Lower lobe of right lung (tissue), 2 donors: Measurements from ENCODE around the gene FCER1G. TPM values are rescaled to one million over a fixed set of nuclear protein-coding genes. Genes with fewer than 3 reads are reported as not detected.

Experiments used
- ATAC-seq, 2 donors: fragments of 200-7000 bp; cut with Tn5 transposase; one replicate each; pipeline ENCODE4 v1.9.1; 2020 to 2022; ENCODE audit warnings: mild to moderate bottlenecking in 2 of 2, moderate library complexity in 2 of 2
- DNase-seq: peaks from one replicate; pipeline ENCODE4 v3.0.0-alpha.2; 2020
- H3K27ac ChIP-seq: fragments of 200-600 bp; one replicate; pipeline ENCODE4 v1.8.0; 2022
- H3K27me3 ChIP-seq: fragments of 200-600 bp; one replicate; pipeline ENCODE4 v1.8.0; 2022; ENCODE audit warnings: low read depth
- H3K36me3 ChIP-seq: fragments of 200-600 bp; one replicate; pipeline ENCODE4 v1.8.0; 2022; ENCODE audit warnings: mild to moderate bottlenecking
- H3K4me1 ChIP-seq: fragments of 200-600 bp; one replicate; pipeline ENCODE4 v1.8.0; 2022
- H3K4me3 ChIP-seq: fragments of 200-600 bp; one replicate; pipeline ENCODE4 v1.8.0; 2022; ENCODE audit warnings: mild to moderate bottlenecking
- H3K9me3 ChIP-seq: fragments of 200-600 bp; one replicate; pipeline ENCODE4 v1.8.0; 2022
- CTCF ChIP-seq: fragments of 200-600 bp; IDR thresholded peaks from one replicate; pipeline ENCODE4 v1.8.0; 2022; ENCODE audit warnings: antibody characterized with exemption, mild to moderate bottlenecking
- intact Hi-C: fragments of 100-400 bp; cut with DNase I; formaldehyde crosslinking; loops from one replicate; pipeline ENCODE4 v1.11.0; 2022
- total RNA-seq: library from RNA; stranded (reverse); fragmentation: NEBNext Ultra II Directional; extraction: Animal tissue kit (Norgen Biotek cat#: 25700); gene quantifications from one replicate; pipeline ENCODE4 v1.2.1, GENCODE V29; 2021
- donor health status: DM: no; HTN: yes; CAD: no; lungs with severe emphysema.

Gene FCER1G
- total RNA-seq, 1 donor from 2014 or later = 283 TPM

GRCh38 chr1:161216945-161217712 lies 2.0 kb downstream of the FCER1G start:
- intact Hi-C loops = no loop called here
- TF ChIP-seq CTCF = no peak
- no peaks in the 10 kb centered on the region for H3K4me1 ChIP-seq
- H3K36me3 ChIP-seq = peaks cover 28% of the 10 kb centered on the region
- ATAC-seq (peak; percentile 79 to 86), DNase-seq (peak; percentile 10)
- H3K4me3 ChIP-seq = peak overlapping the region; percentile 52
- H3K27ac ChIP-seq = peak overlapping the region; percentile 85
- H3K27me3 ChIP-seq = no peaks in the 10 kb centered on the region
- H3K9me3 ChIP-seq = no peaks in the 10 kb centered on the region

GRCh38 chr1:161217831-161218230 lies 2.7 kb downstream of the FCER1G start:
- intact Hi-C loops = no loop called here
- TF ChIP-seq CTCF = no peak
- Histone ChIP-seq H3K36me3 (peaks cover 21% of the 10 kb centered on the region), H3K4me3 (peak overlapping the region; percentile 52), H3K27me3 (no peaks in the 10 kb centered on the region), H3K9me3 (no peaks in the 10 kb centered on the region), H3K27ac (peak overlapping the region; percentile 85), H3K4me1 (no peaks in the 10 kb centered on the region)
- DNase-seq (no peak), ATAC-seq (no peak)

GRCh38 chr1:161218301-161219077 lies 3.4 kb downstream of the FCER1G start:
- Histone ChIP-seq H3K4me3 (peak overlapping the region; percentile 52), H3K4me1 (no peaks in the 10 kb centered on the region), H3K36me3 (peaks cover 14% of the 10 kb centered on the region), H3K27ac (peak overlapping the region; percentile 85), H3K27me3 (no peaks in the 10 kb centered on the region), H3K9me3 (no peaks in the 10 kb centered on the region)
- DNase-seq (no peak), ATAC-seq (no peak)
- intact Hi-C loops = no loop called here
- no peak for TF ChIP-seq CTCF

GRCh38 chr1:161219078-161219892 lies 4.2 kb downstream of the FCER1G start:
- no peak for ATAC-seq
- Histone ChIP-seq H3K27me3 (no peaks in the 10 kb centered on the region), H3K4me1 (no peaks in the 10 kb centered on the region), H3K27ac (no peak overlapping the region), H3K36me3 (peaks cover 6% of the 10 kb centered on the region), H3K4me3 (no peak overlapping the region), H3K9me3 (no peaks in the 10 kb centered on the region)
- no peak for TF ChIP-seq CTCF
- intact Hi-C loops = no loop called here
- DNase-seq = no peak

- ATAC-seq (no peak), DNase-seq (no peak)
- H3K36me3 ChIP-seq = no peaks in the 10 kb centered on the region
- H3K27ac ChIP-seq = no peak overlapping the region
- no peak overlapping the region for H3K4me3 ChIP-seq
- H3K9me3 ChIP-seq = no peaks in the 10 kb centered on the region
- H3K27me3 ChIP-seq = no peaks in the 10 kb centered on the region
- intact Hi-C loops = no loop called here
- TF ChIP-seq CTCF = no peak
- H3K4me1 ChIP-seq = peaks cover 2% of the 10 kb centered on the region
These were observed 4.9 kb downstream of the FCER1G start for GRCh38 chr1:161220002-161220401.
